Left lobe of liver (tissue), 2 donors: Measurements from ENCODE around the gene MAPRE3. TPM values are rescaled to one million over a fixed set of nuclear protein-coding genes. Genes with fewer than 3 reads are reported as not detected.

Source experiments
- ATAC-seq: fragments of 200-7000 bp; cut with Tn5 transposase; one replicate; pipeline ENCODE4 v1.9.1; 2020; ENCODE audit warnings: mild to moderate bottlenecking, moderate library complexity
- DNase-seq: peaks from one replicate; pipeline ENCODE4 v3.0.0-alpha.2; 2020; ENCODE audit warnings: low spot score
- total RNA-seq: library from RNA; stranded (reverse); gene quantifications from one replicate; pipeline ENCODE4 v1.2.1, GENCODE V29; 2021
- donor health status: DM: no; HTN: no; CAD: no; lungs with moderate emphysema.
- donor health status: DM: no; HTN: yes; CAD: no.

The MAPRE3 gene
- total RNA-seq, 1 donor from 2014 or later: 16.6 TPM

DNA sequence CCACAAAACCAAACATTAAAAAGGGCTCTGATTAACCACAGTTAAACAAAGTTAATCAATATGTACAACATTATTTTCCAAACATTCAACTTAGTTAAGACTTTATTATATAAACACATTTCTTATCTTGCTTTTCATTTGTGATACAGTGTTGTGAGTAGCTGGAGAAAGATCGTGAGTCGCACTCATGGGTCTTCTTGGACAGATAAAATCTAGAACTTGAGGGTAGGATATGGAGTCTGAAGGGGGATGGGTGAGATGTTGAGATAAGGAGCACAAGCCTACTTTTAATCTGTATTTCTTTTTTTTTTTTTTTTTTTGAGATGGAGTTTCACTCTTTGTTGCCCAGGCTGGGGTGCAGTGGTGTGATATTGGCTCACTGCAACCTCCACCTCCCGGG, 39.7 kb downstream of the MAPRE3 start:
- DNase-seq (no peak), ATAC-seq (no peak)

- no peak for DNase-seq
- ATAC-seq: no peak
These were observed 43.3 kb downstream of the MAPRE3 start for GRCh38 chr2:27013738-27014137.

- DNase-seq (no peak), ATAC-seq (peak; percentile 33)
These were observed 44.5 kb downstream of the MAPRE3 start for GRCh38 chr2:27014771-27015433.

- peak; percentile 63 for ATAC-seq
These were observed 46.4 kb downstream of the MAPRE3 start for GRCh38 chr2:27016801-27017325.

DNA sequence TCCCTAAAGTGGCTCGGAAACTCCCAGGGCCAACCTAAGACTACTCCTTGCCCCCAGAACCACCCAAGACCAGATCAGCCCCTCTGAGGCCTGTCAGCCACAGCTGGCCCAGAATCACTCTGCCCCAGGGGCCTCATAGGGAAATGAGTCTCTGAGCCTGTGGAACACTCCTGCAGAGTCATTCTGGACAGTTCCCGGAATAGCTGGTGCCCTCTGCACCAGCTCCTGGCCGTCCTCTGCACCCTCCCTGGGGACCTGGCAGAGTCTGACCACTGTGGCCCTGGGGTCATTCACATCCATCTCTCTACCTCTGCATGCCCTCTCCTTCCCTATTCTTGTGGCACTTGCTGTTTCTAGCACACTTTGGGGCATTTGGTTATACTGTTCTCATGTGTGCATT, 47.7 kb downstream of the MAPRE3 start:
- DNase-seq (peak; percentile 82), ATAC-seq (peak; percentile 81)

More at GRCh38 chr2:27016801-27017325, 46.4 kb downstream of the MAPRE3 start:
- peak; percentile 69 for DNase-seq

GRCh38 chr2:27019459-27019858, 49.0 kb downstream of the MAPRE3 start:
- no peak for DNase-seq
- no peak for ATAC-seq

DNA sequence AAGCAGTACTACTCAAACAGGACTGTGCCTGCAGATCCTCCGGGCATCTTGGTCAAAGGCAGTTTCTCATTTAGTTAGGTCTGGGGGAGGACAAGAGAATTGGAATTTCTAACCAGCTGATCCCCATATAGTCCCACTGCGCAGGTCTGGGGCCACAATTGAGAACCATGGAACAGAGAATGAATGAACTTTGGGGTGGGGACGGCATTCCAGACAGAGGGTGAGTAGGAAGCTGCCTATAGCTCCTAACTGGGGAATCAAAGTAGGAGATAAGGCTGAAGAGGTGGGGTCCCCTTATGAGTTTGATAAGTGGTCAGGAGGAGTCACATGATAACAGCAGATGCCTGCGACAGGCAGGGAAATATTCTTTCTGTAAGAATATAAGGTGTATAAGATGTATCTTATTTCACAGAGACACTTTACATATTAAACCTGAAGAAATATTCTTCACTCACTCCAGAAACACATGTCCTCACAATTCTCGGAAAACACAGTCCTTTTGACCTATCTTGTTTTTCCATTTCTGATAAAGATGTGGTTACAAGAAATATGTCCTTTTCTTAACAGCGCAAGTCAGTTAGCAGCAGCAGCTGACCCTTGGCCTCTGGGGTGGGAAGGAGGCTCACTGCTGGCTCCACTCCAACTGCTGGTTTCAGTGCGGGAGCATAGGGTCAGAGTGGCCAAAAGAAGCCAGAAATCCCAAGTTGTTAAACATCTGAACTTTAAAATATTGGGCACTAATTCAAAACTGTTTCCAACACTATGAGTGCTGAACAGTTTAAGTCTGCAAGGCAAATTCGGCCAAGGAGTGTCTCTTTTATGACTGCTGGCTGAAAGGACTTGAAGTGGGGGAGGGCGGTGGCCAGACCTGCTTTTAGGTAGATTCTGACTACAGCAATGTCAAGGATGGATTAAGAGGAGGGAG, 49.8 kb downstream of the MAPRE3 start:
- ATAC-seq (peak; percentile 30), DNase-seq (peak; percentile 78)

DNA sequence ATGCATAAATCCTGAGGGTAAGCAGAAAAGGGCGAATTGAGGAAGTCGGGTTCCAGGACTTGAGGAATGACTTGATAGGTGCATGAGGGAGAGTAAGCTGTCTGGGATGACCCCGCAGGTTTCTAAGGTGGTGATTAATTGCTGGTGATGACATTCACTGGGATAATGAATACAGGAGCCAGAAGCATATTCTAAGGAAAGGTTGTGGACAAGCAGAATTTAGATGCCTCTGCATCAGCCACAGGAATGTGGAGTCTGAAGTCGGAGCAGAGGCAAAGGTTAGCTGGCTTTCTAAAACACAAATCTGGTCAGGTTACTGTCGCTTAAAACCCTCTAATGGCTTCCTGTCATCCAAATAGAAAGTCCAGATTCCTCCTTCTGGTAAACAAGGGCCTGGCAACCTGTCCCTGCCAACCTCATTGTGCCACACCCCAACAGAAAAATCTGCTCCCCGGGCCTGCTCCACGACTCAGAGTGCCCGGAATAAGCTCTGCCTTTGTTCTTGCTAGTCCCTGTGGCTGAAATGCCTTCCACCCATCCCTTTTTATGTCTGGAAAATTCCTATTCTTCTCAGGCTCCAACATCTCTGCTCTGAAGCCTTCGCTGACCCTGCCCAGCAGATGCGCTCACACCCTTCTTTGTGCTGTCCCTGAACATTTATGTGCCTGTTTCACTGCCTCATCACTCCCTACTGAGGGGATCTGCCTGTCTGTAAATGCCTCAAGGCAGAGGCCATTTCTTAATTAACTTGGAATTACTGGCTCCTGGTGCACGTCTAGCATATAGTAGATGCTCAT, 51.0 kb downstream of the MAPRE3 start:
- ATAC-seq: peak; percentile 48
- DNase-seq: no peak

DNA sequence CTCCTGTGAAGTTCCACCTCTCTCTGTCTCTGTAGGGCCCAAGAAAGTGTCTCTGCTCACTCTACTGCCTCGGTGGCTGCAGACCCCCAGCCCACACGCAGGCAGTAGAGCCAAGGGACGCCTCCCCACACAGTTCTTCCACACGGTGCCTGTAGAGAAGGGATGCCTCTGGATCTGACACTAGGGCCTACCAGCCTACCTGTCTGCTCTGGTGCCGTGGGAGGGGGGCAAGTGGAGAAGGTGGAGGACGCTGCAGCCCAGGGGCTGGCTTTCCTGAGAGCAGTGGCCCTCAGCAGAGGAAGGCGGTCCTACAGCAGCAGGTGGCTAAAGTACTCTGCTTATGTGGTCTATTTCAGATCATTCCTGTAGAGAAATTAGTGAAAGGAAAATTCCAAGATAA, 53.3 kb downstream of the MAPRE3 start:
- DNase-seq (no peak), ATAC-seq (no peak)

- DNase-seq: no peak
- no peak for ATAC-seq
These were observed 53.8 kb downstream of the MAPRE3 start for GRCh38 chr2:27024188-27024587.

DNA sequence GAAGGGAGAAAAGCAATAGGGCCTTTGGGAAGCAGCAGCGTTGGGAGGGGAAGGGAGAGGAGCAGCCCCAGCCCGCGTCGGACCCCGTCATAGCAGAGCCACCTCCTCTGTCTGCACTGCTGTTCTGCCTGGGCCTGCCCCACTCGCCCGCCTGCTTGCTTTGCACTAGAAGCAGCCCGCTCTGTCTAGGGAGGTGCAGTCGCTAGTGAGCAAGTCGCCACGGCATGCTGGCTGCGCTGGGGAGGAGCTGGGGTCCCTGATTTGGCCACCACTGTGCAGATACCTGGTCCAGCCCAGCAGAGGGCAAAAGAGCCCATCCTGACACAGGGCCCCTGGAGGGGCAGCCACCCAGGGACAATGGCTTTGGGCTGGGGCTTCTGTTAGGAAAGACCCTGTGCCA, 54.4 kb downstream of the MAPRE3 start:
- ATAC-seq (no peak), DNase-seq (no peak)

GRCh38 chr2:27025281-27025800, 54.9 kb downstream of the MAPRE3 start:
- no peak for ATAC-seq
- DNase-seq: no peak

DNA sequence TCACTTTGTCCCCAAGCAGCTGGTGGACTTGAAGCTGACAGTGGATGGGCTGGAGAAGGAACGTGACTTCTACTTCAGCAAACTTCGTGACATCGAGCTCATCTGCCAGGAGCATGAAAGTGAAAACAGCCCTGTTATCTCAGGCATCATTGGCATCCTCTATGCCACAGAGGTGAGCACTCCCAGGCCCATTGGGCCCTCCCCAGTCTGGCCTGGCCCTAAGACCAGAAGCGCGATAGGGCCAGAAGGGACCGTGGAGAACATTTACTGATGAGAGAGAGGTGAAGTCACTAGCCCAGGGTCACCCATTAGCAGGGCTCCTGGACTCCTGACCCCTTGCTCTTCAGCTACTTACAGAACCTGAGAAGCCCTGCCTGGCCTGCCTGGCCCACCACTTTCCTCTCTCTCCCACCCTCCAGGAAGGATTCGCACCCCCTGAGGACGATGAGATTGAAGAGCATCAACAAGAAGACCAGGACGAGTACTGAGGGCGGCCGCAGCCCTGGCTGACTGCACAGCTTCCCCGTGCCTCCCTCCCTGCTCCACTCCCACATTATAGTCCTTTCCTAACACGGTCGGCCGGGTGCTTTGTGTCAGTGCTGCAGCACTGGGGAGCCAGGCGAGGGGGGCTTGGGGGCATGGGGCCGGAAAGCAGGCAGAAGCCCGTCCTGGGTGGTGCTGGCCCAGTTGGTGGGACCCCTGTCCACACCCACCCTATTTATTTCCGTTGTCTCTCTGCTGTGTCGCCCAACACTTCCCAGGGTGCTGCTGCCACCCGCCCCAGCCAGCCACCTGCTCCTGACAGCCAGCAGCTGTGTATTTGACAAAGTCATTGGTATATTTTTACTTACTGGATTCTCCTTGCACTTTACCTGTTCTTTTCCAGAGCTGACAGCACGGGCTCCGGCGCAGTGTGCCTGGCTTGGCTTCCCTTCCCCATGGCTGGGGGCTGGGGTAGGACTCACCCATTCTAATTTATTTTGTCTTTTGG, 55.7 kb downstream of the MAPRE3 start:
- ATAC-seq: no peak
- DNase-seq: no peak

DNA sequence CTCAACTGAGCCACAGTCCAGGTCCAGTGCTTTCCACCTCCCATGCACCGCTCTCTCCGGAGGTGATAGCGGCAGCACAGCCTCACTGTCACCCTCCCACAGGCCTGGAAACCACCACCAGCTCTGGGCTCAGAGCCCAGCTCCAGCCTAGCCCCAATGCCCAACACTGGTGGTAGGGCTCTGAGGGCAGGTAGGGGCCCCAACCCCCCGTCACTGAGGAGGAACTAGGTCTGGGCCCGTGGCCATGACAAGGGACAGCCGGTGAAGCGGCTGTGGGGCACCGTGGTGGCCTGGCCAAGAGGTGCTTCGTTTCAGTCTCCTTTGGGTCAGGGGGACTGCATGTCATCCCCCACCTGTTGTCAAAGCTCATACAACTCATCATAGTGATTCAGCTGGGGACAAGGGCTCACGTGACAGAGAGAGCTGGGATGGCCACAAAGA, 56.8 kb downstream of the MAPRE3 start:
- ATAC-seq (no peak), DNase-seq (no peak)

DNA sequence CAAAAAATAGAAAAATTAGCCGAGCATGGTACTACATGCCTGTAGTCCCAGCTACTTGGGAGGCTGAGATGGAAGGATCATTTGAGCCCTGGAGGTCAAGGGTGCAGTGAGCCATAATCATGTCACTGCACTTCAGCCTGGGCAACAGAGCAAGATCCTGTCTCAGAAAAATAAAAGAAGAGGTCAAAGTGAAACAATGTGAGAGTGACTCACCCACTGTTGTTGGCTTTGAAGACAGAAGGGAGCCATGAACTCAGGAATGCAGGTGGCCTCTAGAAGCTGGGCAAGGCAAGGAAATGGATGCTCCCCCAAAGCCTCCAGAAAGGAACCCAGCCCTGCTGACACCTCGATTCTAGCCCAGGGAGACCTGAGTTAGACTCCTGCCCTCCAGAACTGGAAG, 58.6 kb downstream of the MAPRE3 start:
- no peak for DNase-seq
- no peak for ATAC-seq

DNA sequence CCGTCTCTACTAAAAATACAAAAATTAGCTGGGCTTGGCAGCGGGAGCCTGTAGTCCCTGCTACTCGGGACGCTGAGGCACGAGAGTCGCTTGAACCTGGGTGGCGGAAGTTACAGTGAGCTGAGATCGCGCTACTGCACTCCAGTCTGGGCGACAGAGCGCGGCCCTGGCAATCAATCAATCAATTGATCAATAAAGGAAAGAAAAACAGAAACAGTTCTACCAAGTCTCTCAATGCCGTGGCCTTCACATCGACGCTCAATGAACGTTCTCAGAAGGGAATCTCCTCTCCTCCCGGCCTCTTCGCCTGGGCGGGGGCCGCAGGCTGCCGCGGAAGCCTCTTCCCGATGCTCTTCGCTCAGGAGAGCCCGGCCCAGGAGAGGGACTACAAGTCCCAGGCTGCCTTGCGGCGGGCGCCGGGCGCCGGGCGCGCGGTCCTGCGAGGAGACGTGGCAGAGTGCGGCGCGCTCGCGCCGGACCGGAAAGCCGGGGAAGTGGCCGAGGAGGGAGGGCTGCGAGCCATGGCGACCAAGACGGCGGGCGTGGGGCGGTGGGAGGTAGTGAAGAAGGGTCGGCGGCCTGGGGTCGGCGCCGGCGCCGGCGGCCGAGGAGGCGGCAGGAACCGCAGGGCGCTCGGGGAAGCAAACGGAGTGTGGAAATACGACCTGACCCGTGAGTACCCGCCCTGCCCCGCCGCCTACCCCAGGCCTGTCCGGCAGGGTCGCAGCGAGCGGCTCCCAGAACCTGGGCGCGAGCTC, 62.2 kb downstream of the MAPRE3 start, which contains the start of gene TMEM214:
Gene TMEM214, plus strand, starts transcription at position 471 of the 758 bp plus-strand sequence. Its CDS starts 51 bp downstream, at position 522.
- DNase-seq: peak; percentile 92

GRCh38 chr2:27033253-27033852, 62.9 kb downstream of the MAPRE3 start:
- ATAC-seq: peak; percentile 6
- no peak for DNase-seq

More for the DNA sequence above, 62.2 kb downstream of the MAPRE3 start, which contains the start of gene TMEM214:
- ATAC-seq: peak; percentile 98

DNA sequence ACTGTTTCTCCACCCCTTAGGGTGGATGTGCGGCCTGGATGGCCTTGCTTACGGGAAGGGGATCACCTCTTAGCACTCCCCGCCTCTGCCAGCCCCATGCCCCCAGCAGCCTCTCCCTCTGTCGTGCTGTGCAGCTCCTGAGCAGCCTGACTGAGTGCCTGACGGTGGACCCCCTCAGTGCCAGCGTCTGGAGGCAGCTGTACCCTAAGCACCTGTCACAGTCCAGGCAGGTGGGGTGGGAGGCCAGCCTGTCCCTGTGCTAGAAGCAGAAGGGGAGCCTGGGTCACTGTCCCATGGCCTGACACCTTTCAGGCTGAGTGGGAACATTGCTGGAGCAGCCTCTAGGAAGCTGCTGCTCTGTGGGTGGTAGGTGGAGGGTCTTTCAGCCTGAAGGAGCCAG, 67.6 kb downstream of the MAPRE3 start:
- DNase-seq: no peak

More for the DNA sequence above, 67.6 kb downstream of the MAPRE3 start:
- no peak for ATAC-seq
